Nephron (organoid): ENCODE measurements around the gene VRK1.
"Not testable (repeated sequence)": the region's sequence is repeated elsewhere in the genome, so short reads cannot be mapped to it uniquely, and the experiment has no call there.

Experiments
- H3K27ac Mint-ChIP-seq, 3 experiments: 2 replicates each; pipeline ENCODE4 v1.8.0; 2020; ENCODE audit warnings: mixed read lengths in 3 of 3, mild to moderate bottlenecking in 2 of 3, moderate library complexity in 1 of 3
- H3K27me3 Mint-ChIP-seq: 2 replicates; pipeline ENCODE4 v1.8.0; 2021; ENCODE audit warnings: low read depth, mild to moderate bottlenecking, moderate library complexity, mixed read lengths
- H3K36me3 Mint-ChIP-seq: 2 replicates; pipeline ENCODE4 v1.8.0; 2020; ENCODE audit warnings: low read depth, mixed read lengths
- H3K4me1 Mint-ChIP-seq: 2 replicates; pipeline ENCODE4 v1.8.0; 2020; ENCODE audit warnings: mixed read lengths
- H3K4me3 Mint-ChIP-seq, 3 experiments: 2 replicates each; pipeline ENCODE4 v1.8.0; 2020; ENCODE audit warnings: mild to moderate bottlenecking in 3 of 3, mixed read lengths in 3 of 3, moderate library complexity in 2 of 3
- H3K9me3 Mint-ChIP-seq: 2 replicates; pipeline ENCODE4 v1.8.0; 2020; ENCODE audit warnings: mixed read lengths
- TF ChIP-seq, protein P1 (sequence below), 3 experiments: fragments of 200-600 bp; sonication (generic); IDR thresholded peaks; one replicate each; pipeline ENCODE4 v1.5.0; 2021; ENCODE audit warnings: antibody characterized with exemption in 3 of 3; ENCODE audit not compliant: unreplicated experiment in 3 of 3

The VRK1 gene

DNA sequence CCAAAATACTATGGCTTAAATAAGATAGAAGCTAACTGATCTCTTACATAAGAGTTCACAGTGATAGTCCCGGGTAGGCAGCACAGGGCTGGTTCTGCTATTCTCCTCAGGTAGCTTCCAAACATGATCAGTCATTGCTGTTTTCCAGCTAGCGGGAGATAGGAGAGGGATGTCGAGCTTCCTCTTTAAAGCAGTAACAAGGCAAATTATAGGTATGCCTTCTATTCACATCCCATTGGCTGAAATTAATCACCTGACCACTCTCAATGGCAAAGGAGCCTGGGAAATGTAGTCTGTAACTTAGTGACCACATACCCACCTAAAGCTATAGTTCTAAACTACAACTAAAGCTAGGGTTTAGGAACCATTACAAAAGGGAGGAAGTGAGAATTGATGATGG lies 34.5 kb upstream of the VRK1 start:
- H3K27ac Mint-ChIP-seq, result no peak overlapping the region
- no peaks in the 10 kb centered on the region for H3K4me1 Mint-ChIP-seq
- H3K9me3 Mint-ChIP-seq, result peaks cover 2% of the 10 kb centered on the region
- H3K4me3 Mint-ChIP-seq, result peak overlapping the region; percentile 66 to 80 (median 78)
- TF ChIP-seq, protein P1, sequence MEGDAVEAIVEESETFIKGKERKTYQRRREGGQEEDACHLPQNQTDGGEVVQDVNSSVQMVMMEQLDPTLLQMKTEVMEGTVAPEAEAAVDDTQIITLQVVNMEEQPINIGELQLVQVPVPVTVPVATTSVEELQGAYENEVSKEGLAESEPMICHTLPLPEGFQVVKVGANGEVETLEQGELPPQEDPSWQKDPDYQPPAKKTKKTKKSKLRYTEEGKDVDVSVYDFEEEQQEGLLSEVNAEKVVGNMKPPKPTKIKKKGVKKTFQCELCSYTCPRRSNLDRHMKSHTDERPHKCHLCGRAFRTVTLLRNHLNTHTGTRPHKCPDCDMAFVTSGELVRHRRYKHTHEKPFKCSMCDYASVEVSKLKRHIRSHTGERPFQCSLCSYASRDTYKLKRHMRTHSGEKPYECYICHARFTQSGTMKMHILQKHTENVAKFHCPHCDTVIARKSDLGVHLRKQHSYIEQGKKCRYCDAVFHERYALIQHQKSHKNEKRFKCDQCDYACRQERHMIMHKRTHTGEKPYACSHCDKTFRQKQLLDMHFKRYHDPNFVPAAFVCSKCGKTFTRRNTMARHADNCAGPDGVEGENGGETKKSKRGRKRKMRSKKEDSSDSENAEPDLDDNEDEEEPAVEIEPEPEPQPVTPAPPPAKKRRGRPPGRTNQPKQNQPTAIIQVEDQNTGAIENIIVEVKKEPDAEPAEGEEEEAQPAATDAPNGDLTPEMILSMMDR (IDR thresholded peaks at IDR 0.05; ENCODE audit: unreplicated experiment in 3 of 3), result no peak
- peaks cover 17% of the 10 kb centered on the region for H3K27me3 Mint-ChIP-seq
- H3K36me3 Mint-ChIP-seq, result no peaks in the 10 kb centered on the region

DNA sequence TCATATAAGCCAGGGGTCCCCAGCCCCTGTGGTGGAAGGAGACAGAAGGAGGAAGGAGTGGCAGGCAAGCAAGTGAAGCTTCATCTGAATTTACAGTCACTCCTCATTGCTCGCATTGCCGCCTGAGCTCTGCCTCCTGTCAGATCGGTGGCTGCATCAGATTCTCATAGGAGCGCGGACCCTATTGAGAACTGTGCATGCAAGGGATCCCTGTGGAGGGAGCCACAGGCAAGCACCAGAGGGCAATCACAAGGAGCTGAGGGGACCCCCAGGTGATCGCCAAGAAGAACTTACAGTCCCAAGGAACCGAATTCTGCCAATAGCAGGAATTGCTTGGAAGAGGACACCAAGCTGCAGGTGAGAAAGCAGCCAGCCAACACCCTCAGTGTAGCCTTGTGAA lies 33.2 kb upstream of the VRK1 start:
- peaks cover 27% of the 10 kb centered on the region for H3K27me3 Mint-ChIP-seq
- no peak overlapping the region for H3K4me3 Mint-ChIP-seq
- H3K27ac Mint-ChIP-seq, result no peak overlapping the region
- no peaks in the 10 kb centered on the region for H3K36me3 Mint-ChIP-seq
- no peaks in the 10 kb centered on the region for H3K4me1 Mint-ChIP-seq
- TF ChIP-seq, protein P1 (IDR thresholded peaks at IDR 0.05; ENCODE audit: unreplicated experiment in 3 of 3), result no peak
- peaks cover 2% of the 10 kb centered on the region for H3K9me3 Mint-ChIP-seq

DNA sequence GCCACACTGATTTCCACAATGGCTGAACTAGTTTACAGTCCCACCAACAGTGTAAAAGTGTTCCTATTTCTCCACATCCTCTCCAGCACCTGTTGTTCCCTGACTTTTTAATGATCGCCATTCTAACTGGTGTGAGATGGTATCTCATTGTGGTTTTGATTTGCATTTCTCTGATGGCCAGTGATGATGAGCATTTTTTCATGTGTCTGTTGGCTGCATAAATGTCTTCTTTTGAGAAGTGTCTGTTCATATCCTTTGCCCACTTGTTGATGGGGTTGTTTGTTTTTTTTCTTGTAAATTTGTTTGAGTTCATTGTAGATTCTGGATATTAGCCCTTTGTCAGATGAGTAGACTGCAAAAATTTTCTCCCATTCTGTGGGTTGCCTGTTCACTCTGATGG lies 32.0 kb upstream of the VRK1 start:
- H3K9me3 Mint-ChIP-seq, H3K27ac Mint-ChIP-seq, H3K36me3 Mint-ChIP-seq, H3K4me1 Mint-ChIP-seq, H3K4me3 Mint-ChIP-seq: not testable (repeated sequence)
- H3K27me3 Mint-ChIP-seq, result peaks cover 32% of the 10 kb centered on the region

DNA sequence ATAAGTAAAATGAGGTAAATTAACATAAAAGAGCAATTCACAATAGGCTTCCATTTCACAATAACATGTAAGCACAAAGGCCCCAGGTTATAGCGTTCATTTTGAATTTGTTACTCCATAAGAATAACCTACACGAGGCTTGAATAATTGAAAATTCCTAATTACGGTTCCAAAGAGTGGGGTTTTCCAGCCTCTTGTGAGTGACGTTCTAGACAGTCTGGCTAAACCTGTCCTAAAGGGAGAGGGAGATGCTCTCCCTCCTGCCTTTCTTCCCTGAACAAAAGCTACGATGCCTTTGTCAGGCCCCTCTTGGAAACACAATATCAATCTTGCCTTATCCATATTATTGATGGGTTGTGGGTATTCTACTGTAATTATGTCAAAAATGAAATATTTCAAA lies 24.3 kb upstream of the VRK1 start:
- Mint-ChIP-seq H3K9me3 (peaks cover 2% of the 10 kb centered on the region), H3K27ac (no peak overlapping the region), H3K27me3 (peaks cover 28% of the 10 kb centered on the region), H3K4me1 (no peaks in the 10 kb centered on the region), H3K36me3 (no peaks in the 10 kb centered on the region), H3K4me3 (no peak overlapping the region)
- TF ChIP-seq, protein P1 (IDR thresholded peaks at IDR 0.05; ENCODE audit: unreplicated experiment in 3 of 3), result no peak

DNA sequence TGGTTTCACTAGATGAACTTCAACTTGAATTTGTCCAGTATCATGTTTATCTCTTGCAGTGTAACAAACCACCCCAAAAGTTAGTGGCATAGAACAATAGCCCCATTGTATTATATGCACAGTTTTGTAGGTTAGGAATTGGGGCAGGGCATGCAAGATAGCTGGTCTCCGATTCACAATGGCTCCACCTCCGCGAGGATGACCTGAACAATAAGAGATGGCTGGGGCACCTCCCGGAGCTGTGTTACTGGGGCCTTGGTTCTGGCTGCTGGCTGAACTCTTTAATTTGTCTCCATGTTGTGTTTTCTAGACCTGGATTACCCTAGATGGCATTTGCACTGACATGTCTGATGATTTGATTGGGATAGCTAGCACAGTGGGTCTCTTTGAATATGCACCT lies 20.4 kb upstream of the VRK1 start:
- Mint-ChIP-seq H3K27ac (no peak overlapping the region), H3K9me3 (peaks cover 2% of the 10 kb centered on the region), H3K4me3 (no peak overlapping the region), H3K36me3 (no peaks in the 10 kb centered on the region), H3K27me3 (peaks cover 6% of the 10 kb centered on the region), H3K4me1 (no peaks in the 10 kb centered on the region)
- TF ChIP-seq, protein P1 (IDR thresholded peaks at IDR 0.05; ENCODE audit: unreplicated experiment in 3 of 3), result no peak

DNA sequence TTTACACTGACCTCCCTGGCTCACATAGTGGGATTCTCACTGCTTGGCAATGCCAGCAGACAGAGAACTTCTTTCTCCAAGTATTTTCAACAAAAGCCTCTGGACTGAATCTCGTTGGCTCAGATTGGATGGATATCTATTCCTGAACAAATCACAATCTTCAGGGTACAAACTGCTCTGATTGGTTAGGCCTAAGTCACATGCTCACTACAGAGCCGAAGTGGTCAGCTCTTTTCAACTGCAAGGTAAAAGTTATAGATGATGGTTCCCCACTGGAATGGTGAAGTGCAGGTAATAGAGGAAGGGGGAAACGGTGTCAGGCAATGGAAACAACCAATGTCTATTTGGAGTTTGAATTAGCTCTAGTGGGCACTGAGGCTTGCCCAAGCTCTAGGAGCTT lies 16.7 kb upstream of the VRK1 start:
- Mint-ChIP-seq H3K36me3 (no peaks in the 10 kb centered on the region), H3K27ac (no peak overlapping the region), H3K27me3 (peaks cover 4% of the 10 kb centered on the region), H3K4me3 (no peak overlapping the region), H3K9me3 (no peaks in the 10 kb centered on the region), H3K4me1 (peaks cover 6% of the 10 kb centered on the region)
- TF ChIP-seq, protein P1 (IDR thresholded peaks at IDR 0.05; ENCODE audit: unreplicated experiment in 3 of 3), result no peak
